ENCODE results near the gene SHTN1. TPM values are rescaled to one million over a fixed set of nuclear protein-coding genes. Genes with fewer than 3 reads are reported as not detected.

SHTN1 gene
- total and polyA plus RNA-seq, 2 of the 4 experiments (the other 2 are of a cell fraction): 0.54 to 2.3 TPM

DNA sequence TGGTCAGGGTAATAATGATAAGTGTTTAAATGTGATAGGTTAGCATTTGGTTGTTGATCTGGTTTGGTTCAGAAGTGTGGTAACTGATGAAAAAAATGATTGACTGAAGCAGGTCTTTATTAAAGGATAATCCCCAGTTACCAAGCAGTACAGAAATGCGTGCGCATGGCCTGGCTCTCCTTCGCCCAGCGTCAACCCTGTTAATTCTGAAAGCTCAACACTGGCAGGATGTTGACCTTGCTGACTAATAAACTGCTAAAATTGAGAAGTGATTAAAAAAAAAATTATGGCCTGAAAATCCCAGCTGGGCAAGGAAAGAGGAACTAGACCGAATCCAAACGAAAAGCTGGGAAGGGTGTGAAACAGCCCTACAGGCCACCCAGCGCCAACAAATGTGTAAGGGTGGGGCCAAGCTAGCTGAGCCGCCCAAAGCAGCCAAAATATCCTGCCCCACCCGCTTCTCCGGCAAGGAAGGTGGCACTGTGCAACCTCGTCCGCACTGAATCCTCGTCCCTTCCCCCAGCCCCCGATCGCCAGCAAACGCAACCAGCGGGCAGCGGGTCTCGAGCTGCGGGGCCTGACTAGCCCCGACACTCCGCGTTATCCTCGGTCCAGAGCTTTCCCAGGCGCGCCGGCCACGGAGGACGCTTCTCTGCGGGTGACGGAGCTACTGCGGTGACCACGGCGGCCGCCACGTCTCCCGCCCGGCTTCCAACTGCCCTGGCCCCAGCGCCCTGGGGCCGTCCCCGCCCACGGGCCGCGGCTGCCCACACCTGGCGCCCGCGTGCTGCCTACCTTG is 561 bp downstream of the SHTN1 start:
- H2AK9ac ChIP-seq (replicated peaks; ENCODE audit: low read depth, low read length, poor library complexity): peak overlapping the region; percentile 89
- 0 out of 2 replicates have a peak overlapping the region, but pooled peaks have one; percentile 5 for H3K23ac ChIP-seq (ENCODE audit: low read depth, low read length)
- peak overlapping the region; percentile 54 to 67; a peak in 3 of 4 replicates for H4K8ac ChIP-seq (ENCODE audit: low read depth in 2 of 2, low read length in 2 of 2)
- peak overlapping the region; percentile 75 for H3K4me3 ChIP-seq (ENCODE audit: insufficient read depth, low read depth, low read length)
- H3K4me1 ChIP-seq (ENCODE audit: control insufficient read depth, insufficient read depth, low read length): no peaks in the 10 kb centered on the region; the same call in 1 of the 2 replicates
- WGBS, 2 experiments (ENCODE audit: extremely low coverage in 2 of 2, insufficient read length in 1 of 2): 4% methylated on average over 19 of the region's 47 CpGs; no CpG with 5 or more reads in 1 of the 2 experiments
- no peak overlapping the region for H3K56ac ChIP-seq (ENCODE audit: extremely low read depth, insufficient read depth, low read length)
- H3K27me3 ChIP-seq (ENCODE audit: control insufficient read depth, insufficient read depth, low read length): no peaks in the 10 kb centered on the region
- H3K9me1 ChIP-seq (ENCODE audit: insufficient read depth, low read length): no peaks in the 10 kb centered on the region
- H2BK120ac ChIP-seq (ENCODE audit: low read depth, low read length): peak overlapping the region; percentile 64
- no peak overlapping the region for H2BK5ac ChIP-seq (ENCODE audit: low read depth, low read length, poor library complexity, severe bottlenecking)
- peak overlapping the region; percentile 64 for H3K4ac ChIP-seq (ENCODE audit: low read depth, low read length)
- no peak overlapping the region for H2AK5ac ChIP-seq (ENCODE audit: low read depth, low read length)
- dilution Hi-C loops (cut with HindIII; ENCODE audit: low sequenced_read_pairs, unreplicated experiment): no loop called here
- no peak overlapping the region for H2BK15ac ChIP-seq (ENCODE audit: low read depth, low read length)
- BruUV-seq (replicated peaks): TSS peak; percentile 25
- intact Hi-C loops (cut with micrococcal nuclease): loop anchor here (5.0 to 10.0 kb wide), 2 partner anchors 157 to 160 kb away; partner anchors contain the start of gene ENO4
- ATAC-seq (ENCODE audit: low read depth) (peak; percentile 72), DNase-seq (peak; percentile 6)
- no peak overlapping the region for H4K5ac ChIP-seq (ENCODE audit: low read depth, low read length)
- ChIA-PET POLR2A (ENCODE audit: unreplicated experiment) (no interaction called here), CTCF (interaction anchor here (0.9 kb wide), 2 partner anchors 13 to 43 kb away, joined by 3 read pairs; no protein-coding TSS in a partner anchor)
- no peaks in the 10 kb centered on the region for H3K36me3 ChIP-seq (ENCODE audit: control insufficient read depth, insufficient read depth, low read length)
- H3K9ac ChIP-seq (ENCODE audit: low read depth, low read length): peak overlapping the region; percentile 50
- H2BK20ac ChIP-seq (ENCODE audit: low read depth, low read length): no peak overlapping the region
- H3K79me1 ChIP-seq (ENCODE audit: low read depth in 1 of 2, low read length in 2 of 2): peaks cover 2 to 3% of the 10 kb centered on the region in 2 experiments; a peak in 1 of 4 replicates
- peak overlapping the region; percentile 96 for H2AFZ ChIP-seq (replicated peaks; ENCODE audit: low read length, poor library complexity)
- H3K4me2 ChIP-seq (ENCODE audit: low read depth, low read length): peak overlapping the region; percentile 75
- H3K27ac ChIP-seq (ENCODE audit: insufficient read depth, low read length): no peak overlapping the region; the same call in 1 of the 2 replicates
- no peak overlapping the region for H3K14ac ChIP-seq (replicated peaks; ENCODE audit: low read depth, low read length)
- H4K91ac ChIP-seq (ENCODE audit: insufficient read depth, low read depth, low read length): peak overlapping the region; percentile 63
- H4K20me1 ChIP-seq (ENCODE audit: insufficient read depth, low read length): no peaks in the 10 kb centered on the region
- no peak overlapping the region; the same call in 1 of the 2 replicates for H3K18ac ChIP-seq (ENCODE audit: low read depth, low read length)
- in situ Hi-C loops (cut with MboI; ENCODE audit: low sequenced_read_pairs): no loop called here
- H3K9me3 ChIP-seq (ENCODE audit: control insufficient read depth, insufficient read depth, low read length): no peaks in the 10 kb centered on the region
- no peak for TF ChIP-seq MAFK (IDR thresholded peaks at IDR 0.05; ENCODE audit: low read depth, low read length)
- TF ChIP-seq MAZ (IDR thresholded peaks at IDR 0.05; ENCODE audit: borderline replicate concordance, low read depth, low read length): peak; percentile 7; the same call in 1 of the 2 replicates
